ENCODE data around the gene ABCD1. TPM values are rescaled to one million over a fixed set of nuclear protein-coding genes. Genes with fewer than 3 reads are reported as not detected.

ABCD1 gene
- total and polyA plus RNA-seq, 9 of the 15 experiments (the other 6 are each of a cell fraction or from before 2014, with no cell fraction given) = 0.07 to 6.9 (median 2.2) TPM

DNA sequence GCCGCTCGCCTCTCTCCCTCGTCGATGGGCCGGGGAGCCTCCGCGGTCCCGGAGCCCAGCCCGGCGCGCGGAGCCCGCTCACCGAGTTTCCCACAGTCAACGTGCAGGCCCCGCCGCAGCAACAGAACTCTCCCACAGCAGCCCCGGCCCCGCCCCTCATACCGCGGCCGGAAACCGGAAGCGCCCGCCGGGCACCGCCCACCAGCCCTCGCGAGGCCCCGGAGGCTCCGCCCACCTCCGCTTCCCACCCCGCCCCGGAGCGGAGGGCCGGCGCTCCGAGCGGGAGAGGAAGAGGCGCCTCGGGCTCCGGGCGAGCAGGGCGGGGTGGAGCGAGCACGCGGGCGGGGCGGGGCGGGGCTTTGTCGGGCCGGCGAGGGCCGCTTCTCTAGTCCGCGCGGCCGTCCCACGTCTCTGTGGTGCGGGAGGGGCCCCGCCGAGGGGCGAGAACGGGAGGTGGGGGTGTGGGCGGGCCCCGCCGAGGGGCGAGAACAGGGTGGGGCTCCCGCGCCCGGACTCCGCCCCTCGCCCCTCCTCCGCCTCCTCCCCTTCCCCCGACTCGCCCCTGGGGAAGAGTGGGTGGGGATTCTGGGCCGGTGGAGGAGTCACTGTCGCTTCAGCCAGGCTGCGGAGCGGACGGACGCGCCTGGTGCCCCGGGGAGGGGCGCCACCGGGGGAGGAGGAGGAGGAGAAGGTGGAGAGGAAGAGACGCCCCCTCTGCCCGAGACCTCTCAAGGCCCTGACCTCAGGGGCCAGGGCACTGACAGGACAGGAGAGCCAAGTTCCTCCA, at the start of gene ABCD1, which contains the start of gene BCAP31 (continued):
- TF ChIP-seq, protein P1, sequence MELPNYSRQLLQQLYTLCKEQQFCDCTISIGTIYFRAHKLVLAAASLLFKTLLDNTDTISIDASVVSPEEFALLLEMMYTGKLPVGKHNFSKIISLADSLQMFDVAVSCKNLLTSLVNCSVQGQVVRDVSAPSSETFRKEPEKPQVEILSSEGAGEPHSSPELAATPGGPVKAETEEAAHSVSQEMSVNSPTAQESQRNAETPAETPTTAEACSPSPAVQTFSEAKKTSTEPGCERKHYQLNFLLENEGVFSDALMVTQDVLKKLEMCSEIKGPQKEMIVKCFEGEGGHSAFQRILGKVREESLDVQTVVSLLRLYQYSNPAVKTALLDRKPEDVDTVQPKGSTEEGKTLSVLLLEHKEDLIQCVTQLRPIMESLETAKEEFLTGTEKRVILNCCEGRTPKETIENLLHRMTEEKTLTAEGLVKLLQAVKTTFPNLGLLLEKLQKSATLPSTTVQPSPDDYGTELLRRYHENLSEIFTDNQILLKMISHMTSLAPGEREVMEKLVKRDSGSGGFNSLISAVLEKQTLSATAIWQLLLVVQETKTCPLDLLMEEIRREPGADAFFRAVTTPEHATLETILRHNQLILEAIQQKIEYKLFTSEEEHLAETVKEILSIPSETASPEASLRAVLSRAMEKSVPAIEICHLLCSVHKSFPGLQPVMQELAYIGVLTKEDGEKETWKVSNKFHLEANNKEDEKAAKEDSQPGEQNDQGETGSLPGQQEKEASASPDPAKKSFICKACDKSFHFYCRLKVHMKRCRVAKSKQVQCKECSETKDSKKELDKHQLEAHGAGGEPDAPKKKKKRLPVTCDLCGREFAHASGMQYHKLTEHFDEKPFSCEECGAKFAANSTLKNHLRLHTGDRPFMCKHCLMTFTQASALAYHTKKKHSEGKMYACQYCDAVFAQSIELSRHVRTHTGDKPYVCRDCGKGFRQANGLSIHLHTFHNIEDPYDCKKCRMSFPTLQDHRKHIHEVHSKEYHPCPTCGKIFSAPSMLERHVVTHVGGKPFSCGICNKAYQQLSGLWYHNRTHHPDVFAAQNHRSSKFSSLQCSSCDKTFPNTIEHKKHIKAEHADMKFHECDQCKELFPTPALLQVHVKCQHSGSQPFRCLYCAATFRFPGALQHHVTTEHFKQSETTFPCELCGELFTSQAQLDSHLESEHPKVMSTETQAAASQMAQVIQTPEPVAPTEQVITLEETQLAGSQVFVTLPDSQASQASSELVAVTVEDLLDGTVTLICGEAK (IDR thresholded peaks at IDR 0.05) = peak; percentile 85
- TF ChIP-seq, protein P1 (CRISPR knock-in tag; IDR thresholded peaks at IDR 0.05) = no peak
- no peak for TF ChIP-seq NCOA6 (IDR thresholded peaks at IDR 0.05)
- TF ChIP-seq XRCC4 (IDR thresholded peaks at IDR 0.05; ENCODE audit: extremely low read depth, insufficient read depth, insufficient read length) = no peak
- TF ChIP-seq, protein P2, sequence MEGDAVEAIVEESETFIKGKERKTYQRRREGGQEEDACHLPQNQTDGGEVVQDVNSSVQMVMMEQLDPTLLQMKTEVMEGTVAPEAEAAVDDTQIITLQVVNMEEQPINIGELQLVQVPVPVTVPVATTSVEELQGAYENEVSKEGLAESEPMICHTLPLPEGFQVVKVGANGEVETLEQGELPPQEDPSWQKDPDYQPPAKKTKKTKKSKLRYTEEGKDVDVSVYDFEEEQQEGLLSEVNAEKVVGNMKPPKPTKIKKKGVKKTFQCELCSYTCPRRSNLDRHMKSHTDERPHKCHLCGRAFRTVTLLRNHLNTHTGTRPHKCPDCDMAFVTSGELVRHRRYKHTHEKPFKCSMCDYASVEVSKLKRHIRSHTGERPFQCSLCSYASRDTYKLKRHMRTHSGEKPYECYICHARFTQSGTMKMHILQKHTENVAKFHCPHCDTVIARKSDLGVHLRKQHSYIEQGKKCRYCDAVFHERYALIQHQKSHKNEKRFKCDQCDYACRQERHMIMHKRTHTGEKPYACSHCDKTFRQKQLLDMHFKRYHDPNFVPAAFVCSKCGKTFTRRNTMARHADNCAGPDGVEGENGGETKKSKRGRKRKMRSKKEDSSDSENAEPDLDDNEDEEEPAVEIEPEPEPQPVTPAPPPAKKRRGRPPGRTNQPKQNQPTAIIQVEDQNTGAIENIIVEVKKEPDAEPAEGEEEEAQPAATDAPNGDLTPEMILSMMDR (IDR thresholded peaks at IDR 0.05 in 2 of 3, conservative IDR thresholded peaks at IDR 0.05 in 1 of 3; ENCODE audit: insufficient read depth in 2 of 3, low read depth in 1 of 3, low read length in 3 of 3) = no peak
- peak; percentile 93 for TF ChIP-seq POLR2G (IDR thresholded peaks at IDR 0.05; ENCODE audit: low read depth, low read length)
- no peak for TF ChIP-seq NFATC3 (IDR thresholded peaks at IDR 0.05)
- no peak for TF ChIP-seq FOXA1 (IDR thresholded peaks at IDR 0.05; ENCODE audit: borderline replicate concordance)
- no peak for TF ChIP-seq ZNF778 (CRISPR knock-in tag; IDR thresholded peaks at IDR 0.05)
- TF ChIP-seq HCFC1 (IDR thresholded peaks at IDR 0.05; ENCODE audit: low read depth, low read length) = 0 out of 2 replicates have a peak, but pooled peaks have one; percentile 6
- peak; percentile 19; the same call in 1 of the 2 replicates for TF ChIP-seq KLF1 (tag; IDR thresholded peaks at IDR 0.05)
- no peak for TF ChIP-seq TFAM (CRISPR knock-in tag; conservative IDR thresholded peaks at IDR 0.05)
- 0 out of 2 replicates have a peak, but pooled peaks have one; percentile 17 for TF ChIP-seq JUND (IDR thresholded peaks at IDR 0.05; ENCODE audit: borderline replicate concordance, low read depth, low read length)
- no peak for TF ChIP-seq JUND (tag; IDR thresholded peaks at IDR 0.05; ENCODE audit: borderline replicate concordance, low read depth, low read length)
- TF ChIP-seq RBM34 (IDR thresholded peaks at IDR 0.05; ENCODE audit: borderline replicate concordance, insufficient read depth, low read length) = 0 out of 2 replicates have a peak, but pooled peaks have one; percentile 65
- no peak for TF ChIP-seq HDAC6 (IDR thresholded peaks at IDR 0.05; ENCODE audit: low read depth, low read length)
